Smooth muscle cell (in vitro differentiated cells): ENCODE measurements around the gene DNAJC12. TPM values are rescaled to one million over a fixed set of nuclear protein-coding genes. Genes with fewer than 3 reads are reported as not detected.

Experiments used
- DNase-seq: peaks from one replicate; lab custom pipeline; 2025; ENCODE audit not compliant: unreplicated experiment; lab: John Stamatoyannopoulos, UW
- H2AFZ ChIP-seq: fragments of 200-600 bp; sonication (generic); 2 replicates; pipeline ENCODE4 v1.6.0; 2016; ENCODE audit warnings: antibody characterized with exemption, low read depth, mild to moderate bottlenecking
- H3F3A ChIP-seq: fragments of 200-600 bp; sonication (generic); 2 replicates; pipeline ENCODE4 v1.6.0; 2017; ENCODE audit warnings: antibody characterized with exemption, low read depth
- H3K27ac ChIP-seq: fragments of 200-600 bp; sonication (generic); 2 replicates; pipeline ENCODE4 v1.5.1; 2016; ENCODE audit warnings: low read depth, mild to moderate bottlenecking
- H3K27me3 ChIP-seq: fragments of 200-600 bp; sonication (generic); 2 replicates; pipeline ENCODE4 v1.6.1; 2016; ENCODE audit warnings: low read depth, mild to moderate bottlenecking
- H3K36me3 ChIP-seq: fragments of 200-600 bp; sonication (generic); 2 replicates; pipeline ENCODE4 v1.5.1; 2016; ENCODE audit warnings: low read depth
- H3K4me1 ChIP-seq: fragments of 200-600 bp; sonication (generic); 2 replicates; pipeline ENCODE4 v1.5.1; 2016; ENCODE audit warnings: low read depth
- H3K4me2 ChIP-seq: fragments of 200-600 bp; sonication (generic); 2 replicates; pipeline ENCODE4 v1.6.0; 2016; ENCODE audit warnings: mild to moderate bottlenecking
- H3K4me3 ChIP-seq: fragments of 200-600 bp; sonication (generic); 2 replicates; pipeline ENCODE4 v1.5.1; 2016; ENCODE audit warnings: mild to moderate bottlenecking
- H3K79me2 ChIP-seq: fragments of 200-600 bp; sonication (generic); 2 replicates; pipeline ENCODE4 v1.6.0; 2016; ENCODE audit warnings: low read depth, mild to moderate bottlenecking
- H3K9ac ChIP-seq: fragments of 200-600 bp; sonication (generic); 2 replicates; pipeline ENCODE4 v1.6.0; 2016; ENCODE audit warnings: low read depth
- H3K9me3 ChIP-seq: fragments of 200-600 bp; sonication (generic); replicated peaks from 2 replicates; pipeline ENCODE4 v1.5.1; 2016; ENCODE audit warnings: low read depth
- H4K20me1 ChIP-seq: fragments of 200-600 bp; sonication (generic); 2 replicates; pipeline ENCODE4 v1.6.0; 2016; ENCODE audit warnings: low read depth
- WGBS: methylation state at CpG from one replicate; pipeline ENCODE4 v1.1.7; 2016; ENCODE audit warnings: low lambda C conversion rate; 5-methylcytosine and 5-hydroxymethylcytosine counted together
- polyA plus RNA-seq: library from polyadenylated mRNA; unstranded; fragments of >200 nt; fragmentation: Nextera tagmentation; extraction: Ambion mirVana; gene quantifications from 2 replicates; pipeline ENCODE4 v1.2.1, GENCODE V29; 2016
- total RNA-seq: library from RNA; depleted of rRNA; stranded (reverse); fragments of >200 nt; gene quantifications from 2 replicates; pipeline ENCODE4 v1.2.3, GENCODE V29; 2014
- TF ChIP-seq, protein P1 (sequence below): fragments of 200-600 bp; sonication (generic); IDR thresholded peaks from 2 replicates; pipeline ENCODE4 v1.5.1; 2017; ENCODE audit warnings: borderline replicate concordance, mild to moderate bottlenecking, antibody characterized with exemption; ENCODE audit not compliant: insufficient read depth, poor library complexity, severe bottlenecking

DNAJC12 gene
- total and polyA plus RNA-seq, 2 experiments from 2014 or later, result 0.82 to 2.1 TPM

DNA sequence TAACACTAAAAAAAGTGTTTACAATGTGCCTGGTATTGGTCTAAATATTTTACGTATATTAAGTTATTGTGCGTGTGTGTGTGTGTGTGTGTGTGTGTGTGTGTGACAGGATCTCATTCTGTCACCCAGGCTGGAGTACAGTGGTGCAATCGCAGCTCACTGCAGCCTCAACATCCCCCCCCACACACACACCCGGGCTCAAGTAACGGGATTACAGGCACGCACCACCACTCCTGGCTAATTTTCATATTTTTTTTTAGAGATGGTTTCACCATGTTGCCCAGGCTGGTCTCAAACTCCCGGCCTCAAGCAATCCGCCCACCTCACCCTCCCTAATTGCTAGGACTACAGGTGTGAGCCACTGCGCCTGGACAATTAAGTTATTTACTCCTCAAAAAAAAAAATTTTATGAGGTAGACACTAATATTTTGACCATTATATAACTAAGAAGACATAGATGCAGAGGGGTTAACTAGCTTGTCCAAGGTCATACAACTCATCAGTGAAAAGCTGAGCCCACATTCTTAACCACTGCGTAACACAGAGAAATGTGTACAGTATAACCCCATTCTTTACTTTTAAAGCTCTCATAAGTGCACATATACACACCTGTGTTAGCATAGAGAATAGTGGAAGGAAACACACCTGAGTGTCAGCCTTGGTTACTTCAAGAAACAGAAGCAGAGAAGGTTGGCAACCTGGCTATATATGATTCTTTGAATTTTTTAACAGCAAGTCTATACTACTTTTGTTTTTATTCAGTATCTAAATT lies 35.0 kb downstream of the DNAJC12 start:
- Histone ChIP-seq H3K27me3 (no peaks in the 10 kb centered on the region), H3K4me3 (no peak overlapping the region), H3K4me1 (no peaks in the 10 kb centered on the region), H3K27ac (no peak overlapping the region), H3K4me2 (no peak overlapping the region), H4K20me1 (no peaks in the 10 kb centered on the region), H3K9me3 (no peaks in the 10 kb centered on the region), H3K9ac (no peak overlapping the region), H3K79me2 (no peaks in the 10 kb centered on the region), H2AFZ (no peak overlapping the region), H3F3A (no peaks in the 10 kb centered on the region), H3K36me3 (no peaks in the 10 kb centered on the region)
- 89% methylated on average over 10 of the region's 10 CpGs for WGBS
- no peak for DNase-seq
- TF ChIP-seq, protein P1, sequence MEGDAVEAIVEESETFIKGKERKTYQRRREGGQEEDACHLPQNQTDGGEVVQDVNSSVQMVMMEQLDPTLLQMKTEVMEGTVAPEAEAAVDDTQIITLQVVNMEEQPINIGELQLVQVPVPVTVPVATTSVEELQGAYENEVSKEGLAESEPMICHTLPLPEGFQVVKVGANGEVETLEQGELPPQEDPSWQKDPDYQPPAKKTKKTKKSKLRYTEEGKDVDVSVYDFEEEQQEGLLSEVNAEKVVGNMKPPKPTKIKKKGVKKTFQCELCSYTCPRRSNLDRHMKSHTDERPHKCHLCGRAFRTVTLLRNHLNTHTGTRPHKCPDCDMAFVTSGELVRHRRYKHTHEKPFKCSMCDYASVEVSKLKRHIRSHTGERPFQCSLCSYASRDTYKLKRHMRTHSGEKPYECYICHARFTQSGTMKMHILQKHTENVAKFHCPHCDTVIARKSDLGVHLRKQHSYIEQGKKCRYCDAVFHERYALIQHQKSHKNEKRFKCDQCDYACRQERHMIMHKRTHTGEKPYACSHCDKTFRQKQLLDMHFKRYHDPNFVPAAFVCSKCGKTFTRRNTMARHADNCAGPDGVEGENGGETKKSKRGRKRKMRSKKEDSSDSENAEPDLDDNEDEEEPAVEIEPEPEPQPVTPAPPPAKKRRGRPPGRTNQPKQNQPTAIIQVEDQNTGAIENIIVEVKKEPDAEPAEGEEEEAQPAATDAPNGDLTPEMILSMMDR, result no peak

DNA sequence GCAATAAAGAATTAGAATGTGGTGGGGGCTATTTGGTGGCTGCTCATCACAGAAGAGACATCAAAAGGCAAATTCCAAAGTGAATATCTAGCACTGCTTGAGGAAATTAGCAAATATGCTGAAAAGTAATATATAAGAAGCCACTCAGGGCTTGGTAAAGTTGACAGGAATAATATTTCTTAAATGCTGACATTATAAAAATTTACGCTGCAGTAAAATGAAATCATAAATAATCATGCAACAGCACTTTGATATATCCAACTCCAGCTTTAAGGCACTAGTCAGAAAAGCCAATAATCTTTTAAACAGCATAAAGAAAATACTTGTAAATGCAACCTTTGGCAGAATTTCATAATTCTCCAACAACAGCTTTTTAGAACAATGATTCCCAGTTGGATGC lies 36.9 kb downstream of the DNAJC12 start:
- TF ChIP-seq, protein P1, result no peak
- Histone ChIP-seq H3K4me3 (no peak overlapping the region), H3K4me1 (no peaks in the 10 kb centered on the region), H3K27me3 (no peaks in the 10 kb centered on the region), H3K79me2 (no peaks in the 10 kb centered on the region), H3K27ac (no peak overlapping the region), H3K36me3 (no peaks in the 10 kb centered on the region), H3K9me3 (no peaks in the 10 kb centered on the region), H3F3A (no peaks in the 10 kb centered on the region), H4K20me1 (no peaks in the 10 kb centered on the region), H2AFZ (no peak overlapping the region), H3K4me2 (no peak overlapping the region), H3K9ac (no peak overlapping the region)
- 100% methylated on average over 1 of the region's 1 CpG for WGBS
- no peak for DNase-seq

DNA sequence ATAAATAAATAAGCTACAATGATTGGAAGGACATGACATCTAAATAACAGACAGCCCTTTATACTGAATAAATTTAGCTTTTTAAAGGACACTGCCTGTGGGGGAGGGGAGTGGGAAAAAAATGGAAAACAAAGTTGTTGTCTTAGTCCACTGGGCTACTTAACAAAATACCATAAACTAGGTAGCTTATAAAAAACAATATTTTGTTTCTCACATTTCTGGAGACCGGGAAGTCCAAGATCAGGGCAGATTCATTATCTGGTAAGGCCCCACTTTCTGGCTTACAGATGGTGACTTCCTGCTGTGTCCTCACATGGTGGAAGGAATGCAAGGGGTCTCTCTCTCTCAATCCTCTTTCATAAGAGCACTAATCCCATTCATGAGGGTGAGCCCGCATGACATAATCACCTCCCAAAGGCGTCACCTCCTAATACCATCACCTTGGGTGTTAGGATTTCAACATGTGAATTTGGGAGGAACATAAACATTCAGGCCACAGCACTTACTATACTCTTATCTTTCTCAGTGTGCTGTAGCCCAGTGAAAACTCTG lies 43.0 kb downstream of the DNAJC12 start:
- Histone ChIP-seq H4K20me1 (no peaks in the 10 kb centered on the region), H3K4me2 (no peak overlapping the region), H3K36me3 (no peaks in the 10 kb centered on the region), H3K79me2 (no peaks in the 10 kb centered on the region), H3K27me3 (no peaks in the 10 kb centered on the region), H3F3A (no peaks in the 10 kb centered on the region), H3K4me1 (peaks cover 7% of the 10 kb centered on the region), H3K27ac (no peak overlapping the region), H3K4me3 (no peak overlapping the region), H2AFZ (no peak overlapping the region), H3K9me3 (no peaks in the 10 kb centered on the region), H3K9ac (no peak overlapping the region)
- no peak for DNase-seq
- TF ChIP-seq, protein P1, result no peak
- WGBS, result 63% methylated on average over 3 of the region's 3 CpGs
